Measurements from ENCODE around the gene PDIA5.

Gene PDIA5

DNA sequence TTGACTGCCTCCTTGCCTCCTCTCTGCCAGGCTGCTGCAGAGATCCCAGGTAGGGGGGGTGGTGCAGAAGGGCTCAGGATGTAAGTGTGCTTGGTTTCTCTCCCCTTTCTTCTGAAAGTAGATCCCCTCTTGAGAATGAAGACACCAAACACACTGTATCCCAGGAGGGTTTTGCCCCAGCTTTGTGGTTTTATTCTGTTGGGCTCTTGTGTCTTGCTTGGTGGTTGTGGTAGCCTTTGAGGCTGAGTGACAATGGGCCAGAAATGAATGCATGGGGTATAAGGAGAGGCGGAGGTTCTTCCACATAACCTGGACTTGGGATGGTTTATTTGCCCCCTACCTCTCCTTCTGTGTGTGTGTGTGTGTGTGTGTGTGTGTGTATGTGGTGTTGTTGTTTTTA lies 5.7 kb downstream of the PDIA5 start:
- no peak for DNase-seq

DNA sequence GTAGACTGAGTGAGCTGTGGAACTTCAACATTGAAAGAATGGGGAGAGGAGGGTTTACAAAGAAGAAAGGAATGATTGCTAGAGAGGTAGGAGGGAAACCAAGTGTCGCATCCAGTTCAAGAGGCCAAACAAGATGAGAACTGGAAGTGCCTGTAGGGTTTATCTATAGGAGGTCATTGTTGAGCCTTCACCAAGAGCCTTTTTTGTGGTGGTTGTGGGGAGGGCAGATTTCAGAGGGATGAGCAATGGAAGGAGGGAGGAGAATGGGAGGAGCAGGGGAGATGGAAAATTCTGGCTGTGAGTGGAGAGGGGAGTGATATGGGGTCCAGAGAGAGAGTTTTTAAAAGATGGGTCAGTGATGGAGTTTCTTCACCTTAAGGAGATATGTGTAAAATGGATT lies 8.5 kb downstream of the PDIA5 start:
- no peak for DNase-seq

GRCh38 chr3:123076112-123076495 lies 9.3 kb downstream of the PDIA5 start:
- no peak for DNase-seq

- DNase-seq: peak; percentile 99
These were observed 9.9 kb downstream of the PDIA5 start for GRCh38 chr3:123076496-123077418.

- DNase-seq: no peak
These were observed 11.3 kb downstream of the PDIA5 start for GRCh38 chr3:123078101-123078500.

GRCh38 chr3:123080864-123081562 lies 14.2 kb downstream of the PDIA5 start:
- no peak for DNase-seq

GRCh38 chr3:123081718-123082369 lies 15.0 kb downstream of the PDIA5 start:
- peak; percentile 75 for DNase-seq

DNA sequence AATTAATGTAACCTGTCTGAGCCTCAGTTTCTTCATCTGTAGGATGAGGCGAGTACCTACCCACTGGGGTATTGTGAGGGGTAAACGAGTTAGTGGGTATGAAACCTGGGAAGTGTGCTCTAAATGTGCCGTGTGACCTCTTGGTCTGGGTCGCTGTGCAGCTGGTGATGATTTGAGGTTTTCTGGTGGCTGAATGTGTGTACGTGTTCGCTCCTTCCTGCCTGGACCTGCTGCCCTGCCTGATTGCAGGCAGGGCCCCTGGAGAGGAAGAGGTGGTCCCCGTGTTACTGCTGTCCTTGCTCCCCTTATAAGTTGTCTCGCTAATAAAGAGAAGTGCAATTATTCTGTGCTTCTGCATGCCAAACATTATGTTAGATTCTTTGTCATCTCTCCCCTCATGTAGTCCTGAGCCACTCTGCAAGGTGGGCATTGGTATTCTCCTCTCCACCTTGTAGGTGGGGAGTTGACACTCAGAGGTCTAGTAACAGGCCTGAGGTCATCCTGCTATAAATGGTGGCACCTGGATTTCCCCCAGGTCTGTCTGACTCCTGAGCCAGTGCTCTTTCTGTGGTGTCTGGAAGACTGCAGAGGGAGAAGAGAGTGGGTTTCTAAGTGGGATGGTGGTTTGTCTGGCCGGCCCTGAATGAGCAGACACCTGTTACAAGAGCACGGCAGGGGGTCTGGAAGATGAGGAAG lies 15.7 kb downstream of the PDIA5 start:
- no peak for DNase-seq

DNA sequence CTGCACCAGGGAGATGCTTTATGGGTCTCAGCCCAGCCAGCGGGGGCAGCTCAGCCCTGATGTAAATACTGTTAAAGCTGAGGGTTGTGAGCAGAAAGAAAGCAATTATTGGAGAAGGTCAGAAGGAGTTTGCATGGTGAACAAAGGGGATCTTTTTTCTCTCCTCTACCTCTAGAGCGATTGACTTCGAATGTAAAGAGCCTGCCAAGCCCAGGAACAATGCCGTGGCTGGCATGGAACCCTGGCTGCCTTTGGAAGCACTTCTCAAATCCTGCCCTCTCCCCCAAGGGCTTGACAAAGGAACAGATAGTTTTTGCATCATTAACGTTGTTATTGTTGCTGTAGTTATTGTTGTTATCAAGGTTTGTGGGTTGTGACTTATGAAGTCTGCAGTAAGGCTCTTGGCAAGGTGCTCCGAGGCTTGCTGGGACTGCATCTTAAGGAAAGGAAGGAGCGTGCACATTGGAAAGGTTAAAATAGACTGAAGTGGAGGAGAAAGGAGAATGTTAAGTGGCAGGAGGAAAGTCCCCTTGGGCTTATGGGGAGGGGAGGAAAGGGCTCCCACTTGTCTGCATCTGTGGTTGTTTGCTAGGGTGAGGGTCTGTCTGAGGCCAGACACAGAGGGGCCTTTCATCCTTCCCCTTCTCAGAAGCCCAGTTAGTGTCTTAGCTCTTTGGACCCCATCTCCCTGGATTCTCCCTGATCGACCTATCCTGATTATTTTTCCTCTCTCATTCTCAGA lies 16.7 kb downstream of the PDIA5 start:
- no peak for DNase-seq

GRCh38 chr3:123084192-123084591 lies 17.4 kb downstream of the PDIA5 start:
- no peak for DNase-seq

DNA sequence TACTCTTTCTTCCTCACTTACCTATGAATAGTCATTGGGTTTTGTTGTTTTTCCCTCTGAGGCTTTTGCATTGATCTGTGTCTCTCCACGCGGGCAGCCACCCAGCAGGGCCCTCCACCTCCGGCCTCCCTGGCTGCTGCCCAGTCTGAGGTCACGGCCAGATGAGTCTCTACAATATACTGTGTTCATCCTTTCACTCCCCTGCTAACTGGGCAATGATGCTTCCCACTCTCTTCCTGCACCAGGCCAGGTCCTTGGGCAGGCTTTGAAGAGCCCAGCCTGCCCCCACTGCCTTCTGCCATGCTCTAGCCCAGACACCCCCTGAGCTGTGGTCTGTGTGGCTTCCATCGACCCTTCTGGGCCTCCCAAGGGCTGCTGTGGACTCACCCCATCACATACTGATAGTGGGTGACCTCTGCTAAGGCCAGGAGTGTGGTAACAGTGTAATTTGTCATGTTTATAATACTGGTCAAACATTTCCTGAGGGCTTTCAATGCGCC lies 18.0 kb downstream of the PDIA5 start:
- DNase-seq: no peak

DNA sequence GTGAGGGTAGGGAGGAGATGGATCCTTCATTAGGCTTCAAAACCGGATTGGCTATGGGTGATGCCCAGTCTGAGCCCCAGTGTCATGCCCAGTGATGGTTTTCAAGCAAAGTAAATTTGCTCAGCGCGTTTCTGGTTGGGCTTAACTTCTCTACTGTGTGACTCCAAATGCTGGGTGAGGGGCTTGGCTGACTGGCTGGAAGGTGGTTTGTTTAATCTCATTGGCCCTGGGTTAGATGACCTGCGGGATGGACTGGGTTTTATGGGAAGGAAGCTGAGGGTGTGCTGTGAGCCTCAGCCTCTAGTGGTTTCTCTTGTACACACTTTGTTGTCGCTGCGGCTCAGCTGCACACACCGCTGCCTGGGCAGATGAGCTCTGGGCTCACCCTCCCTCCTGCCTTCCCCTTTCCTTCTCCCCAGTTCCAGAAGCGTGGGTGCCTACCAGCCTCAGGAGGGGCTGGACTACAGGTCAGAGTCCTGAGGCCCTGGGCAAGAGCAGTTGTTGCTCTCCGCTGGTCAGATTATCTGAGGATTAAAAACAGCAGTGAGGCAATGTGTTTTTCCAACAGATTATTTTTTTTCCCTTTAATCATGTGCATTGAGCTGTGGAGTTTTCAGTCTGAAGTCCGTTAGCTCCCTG lies 18.6 kb downstream of the PDIA5 start:
- no peak for DNase-seq

GRCh38 chr3:123085932-123086627 lies 19.3 kb downstream of the PDIA5 start:
- DNase-seq: no peak

GRCh38 chr3:123088387-123088786 lies 21.6 kb downstream of the PDIA5 start:
- DNase-seq: no peak

- DNase-seq: no peak
These were observed 22.9 kb downstream of the PDIA5 start for GRCh38 chr3:123089611-123090331.

- DNase-seq: no peak
These were observed 24.1 kb downstream of the PDIA5 start for GRCh38 chr3:123090728-123091531.

DNA sequence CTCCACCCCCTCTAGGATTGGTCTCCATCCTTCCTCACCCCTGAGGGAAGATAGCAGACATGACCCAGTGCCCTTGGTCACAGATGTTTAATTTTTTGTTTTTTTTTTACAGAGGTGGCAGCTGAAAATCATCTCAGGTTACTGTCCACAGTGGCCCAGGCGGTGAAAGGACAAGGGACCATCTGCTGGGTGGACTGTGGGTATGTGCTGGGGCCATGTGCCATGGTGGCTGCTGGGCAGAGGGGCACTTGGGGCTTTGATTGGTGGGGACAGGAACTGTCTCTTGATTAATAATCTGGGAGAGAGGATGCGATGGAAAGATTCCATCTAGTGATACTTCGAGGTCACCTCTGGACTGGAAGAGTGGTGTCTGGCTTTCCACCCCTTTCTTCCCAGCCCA lies 25.4 kb downstream of the PDIA5 start:
- DNase-seq: no peak

- no peak for DNase-seq
These were observed 26.9 kb downstream of the PDIA5 start for GRCh38 chr3:123093696-123094095.

Data from NCI-H1105 treated with DMSO at 0.1 percent for 48 hours (cell line).